OCI-LY1 (cell line): Measurements from ENCODE around the gene RPRD2.
A peak's percentile ranks its signal among the peaks of the same experiment; 100 is the strongest.
"Not testable (repeated sequence)": the region's sequence is repeated elsewhere in the genome, so short reads cannot be mapped to it uniquely, and the experiment has no call there.

Source experiments
- H2AFZ ChIP-seq: fragments of 200-600 bp; sonication (generic), shearing (Covaris generic); 2 replicates; pipeline ENCODE4 v1.6.0; 2014; ENCODE audit warnings: antibody characterized with exemption, mild to moderate bottlenecking, low read length
- H3F3A ChIP-seq: fragments of 200-600 bp; sonication (generic), shearing (Covaris generic); 2 replicates; pipeline ENCODE4 v1.6.0; 2014; ENCODE audit warnings: mild to moderate bottlenecking, antibody characterized with exemption, low read length, moderate library complexity; ENCODE audit not compliant: insufficient read depth
- H3K27ac ChIP-seq: fragments of 200-600 bp; sonication (generic); 2 replicates; pipeline ENCODE4 v1.5.1; 2014; ENCODE audit warnings: low read length, mixed run types, mild to moderate bottlenecking, low read depth; ENCODE audit not compliant: poor library complexity, severe bottlenecking
- H3K27me3 ChIP-seq: fragments of 200-600 bp; sonication (generic); 2 replicates; pipeline ENCODE4 v1.6.0; 2014; ENCODE audit warnings: antibody characterized with exemption, mild to moderate bottlenecking, low read length, moderate library complexity; ENCODE audit not compliant: insufficient read depth
- H3K36me3 ChIP-seq: fragments of 200-600 bp; sonication (generic); 2 replicates; pipeline ENCODE4 v1.6.1; 2014; ENCODE audit warnings: mild to moderate bottlenecking, antibody characterized with exemption, low read length, moderate library complexity, mixed read lengths; ENCODE audit not compliant: insufficient read depth
- H3K4me1 ChIP-seq: fragments of 200-600 bp; sonication (generic); 2 replicates; pipeline ENCODE4 v1.5.1; 2014; ENCODE audit warnings: mild to moderate bottlenecking, low read length, moderate library complexity; ENCODE audit not compliant: insufficient read depth, severe bottlenecking
- H3K4me2 ChIP-seq: fragments of 200-600 bp; sonication (generic), shearing (Covaris generic); 2 replicates; pipeline ENCODE4 v1.6.1; 2014; ENCODE audit warnings: low read length
- H3K4me3 ChIP-seq: fragments of 200-600 bp; sonication (generic); 2 replicates; pipeline ENCODE4 v1.5.1; 2014; ENCODE audit warnings: low read length, low read depth, mild to moderate bottlenecking, mixed read lengths; ENCODE audit not compliant: poor library complexity, severe bottlenecking
- H3K79me2 ChIP-seq: fragments of 200-600 bp; shearing (Covaris generic); 2 replicates; pipeline ENCODE4 v1.6.1; 2016; ENCODE audit warnings: mixed run types, low read length, mixed read lengths; ENCODE audit not compliant: insufficient read depth
- H3K9ac ChIP-seq: fragments of 200-600 bp; sonication (generic), shearing (Covaris generic); 2 replicates; pipeline ENCODE4 v1.6.1; 2014; ENCODE audit warnings: mild to moderate bottlenecking, low read length, mixed read lengths
- H3K9me2 ChIP-seq: fragments of 200-600 bp; sonication (generic), shearing (Covaris generic); 2 replicates; pipeline ENCODE4 v1.6.1; 2014; ENCODE audit warnings: low read depth, mild to moderate bottlenecking, low read length, mixed read lengths
- H3K9me3 ChIP-seq: fragments of 200-600 bp; shearing (Covaris generic); 2 replicates; pipeline ENCODE4 v1.6.1; 2014; ENCODE audit warnings: low read length, mixed read lengths
- H4K20me1 ChIP-seq: fragments of 200-600 bp; sonication (generic), shearing (Covaris generic); 2 replicates; pipeline ENCODE4 v1.6.0; 2016; ENCODE audit warnings: mild to moderate bottlenecking, low read length; ENCODE audit not compliant: insufficient read depth
- CTCF ChIP-seq: fragments of 200-600 bp; sonication (generic), shearing (Covaris generic); IDR thresholded peaks from 2 replicates; pipeline ENCODE4 v1.5.1; 2017; ENCODE audit warnings: mild to moderate bottlenecking, antibody characterized with exemption, low read length, moderate library complexity, mixed read lengths
- EZH2 ChIP-seq: fragments of 200-600 bp; sonication (generic), shearing (Covaris generic); IDR thresholded peaks from 2 replicates; pipeline ENCODE4 v1.8.0; 2017; ENCODE audit warnings: borderline replicate concordance, mixed run types, mild to moderate bottlenecking, antibody characterized with exemption, low read length, moderate library complexity, mixed read lengths

The RPRD2 gene

DNA sequence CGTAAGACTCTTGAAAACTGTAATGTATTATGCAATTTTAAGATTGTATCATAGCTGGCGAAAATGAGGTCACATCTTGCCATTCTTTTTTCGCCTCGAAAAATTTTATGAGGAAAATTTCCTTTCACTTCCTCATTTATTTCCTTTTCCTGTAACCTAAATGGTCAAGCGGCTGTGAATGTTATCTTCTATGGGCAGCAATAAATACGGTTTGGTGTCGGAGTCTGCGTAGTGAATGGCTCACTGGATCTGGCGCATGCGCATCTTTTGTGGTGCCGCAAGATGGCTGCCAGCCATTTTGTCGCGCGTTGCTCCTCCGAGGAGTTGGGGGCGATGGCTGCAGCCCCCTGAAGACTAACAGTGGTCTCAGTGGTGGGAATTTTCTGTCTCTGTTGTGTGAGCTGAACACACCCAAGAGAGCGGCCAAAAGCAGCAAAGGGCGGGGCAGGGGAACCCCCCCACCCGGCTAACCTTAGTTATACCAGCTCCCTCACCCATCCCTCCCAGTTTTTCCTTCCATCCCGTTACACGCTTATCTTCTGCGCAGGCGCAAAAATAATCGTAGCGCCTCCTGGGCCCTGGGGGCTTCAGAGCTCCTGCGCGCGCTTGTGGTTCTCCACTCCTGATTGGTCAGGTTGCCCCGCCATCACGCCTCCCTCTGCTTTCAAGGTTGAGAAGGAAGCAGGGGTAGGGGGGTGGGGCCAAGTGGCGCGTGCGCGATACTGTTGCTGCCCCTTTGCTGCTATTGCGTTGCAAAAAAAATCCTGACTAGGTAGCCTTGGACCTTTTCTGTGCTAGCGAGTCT is at the start of gene RPRD2:
TSS of gene RPRD2 (plus strand) at position 722 of the 805 bp plus-strand sequence. CDS start 568 bp downstream, outside the sequence.
- Histone ChIP-seq H3K9me2 (no peaks in the 10 kb centered on the region), H3K4me1 (peaks cover 27% of the 10 kb centered on the region), H3F3A (no peaks in the 10 kb centered on the region), H3K27me3 (no peaks in the 10 kb centered on the region), H2AFZ (peak within 1 kb of the TSS; percentile 6; the same call in 1 of the 2 replicates), H3K27ac (peak within 1 kb of the TSS; percentile 95), H3K36me3 (peaks cover 9% of the 10 kb centered on the region; the same call in 1 of the 2 replicates), H3K4me3 (peak within 1 kb of the TSS; percentile 84), H3K9ac (peak within 1 kb of the TSS; percentile 96), H3K4me2 (peak within 1 kb of the TSS; percentile 93), H3K9me3 (no peaks in the 10 kb centered on the region), H4K20me1 (no peaks in the 10 kb centered on the region), H3K79me2 (peaks cover 43% of the 10 kb centered on the region)
- no peak for TF ChIP-seq EZH2
- TF ChIP-seq CTCF = no peak

DNA sequence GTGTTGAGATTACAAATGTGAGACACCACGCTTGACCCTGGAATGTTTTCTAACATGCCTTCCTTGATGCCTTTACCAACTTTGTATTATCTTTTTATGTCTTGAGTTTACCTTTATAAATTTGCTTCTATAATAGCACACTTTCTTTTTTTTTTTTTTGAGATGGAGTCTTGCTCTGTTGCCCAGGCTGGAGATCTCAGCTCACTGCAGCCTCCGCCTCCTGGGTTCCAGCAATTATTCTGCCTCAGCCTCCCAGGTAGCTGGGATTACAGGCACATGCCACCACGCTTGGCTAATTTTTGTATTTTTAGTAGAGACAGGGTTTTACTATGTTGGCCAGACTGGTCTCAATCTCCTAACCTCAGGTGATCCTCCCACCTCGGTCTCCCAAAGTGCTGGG is 49.3 kb upstream of the RPRD2 start:
- peaks cover 12% of the 10 kb centered on the region for H3K4me1 ChIP-seq
- not testable (repeated sequence) for H3K36me3 ChIP-seq, H3K27me3 ChIP-seq, H3K9ac ChIP-seq, H3F3A ChIP-seq, H4K20me1 ChIP-seq, H3K9me3 ChIP-seq, H2AFZ ChIP-seq, H3K4me3 ChIP-seq, H3K27ac ChIP-seq, H3K9me2 ChIP-seq, H3K4me2 ChIP-seq, H3K79me2 ChIP-seq

GRCh38 chr1:150320667-150320978 is 43.3 kb upstream of the RPRD2 start:
- Histone ChIP-seq H3K9ac (no peak overlapping the region), H3K4me3 (peak overlapping the region; percentile 85), H3K79me2 (peaks cover 15% of the 10 kb centered on the region), H2AFZ (no peak overlapping the region), H4K20me1 (no peaks in the 10 kb centered on the region), H3F3A (no peaks in the 10 kb centered on the region), H3K27ac (no peak overlapping the region), H3K9me2 (no peaks in the 10 kb centered on the region), H3K4me2 (peak overlapping the region; percentile 93; the same call in 1 of the 2 replicates), H3K27me3 (no peaks in the 10 kb centered on the region), H3K9me3 (no peaks in the 10 kb centered on the region), H3K36me3 (peaks cover 14% of the 10 kb centered on the region), H3K4me1 (peaks cover 14% of the 10 kb centered on the region)
- no peak for TF ChIP-seq EZH2
- no peak for TF ChIP-seq CTCF

DNA sequence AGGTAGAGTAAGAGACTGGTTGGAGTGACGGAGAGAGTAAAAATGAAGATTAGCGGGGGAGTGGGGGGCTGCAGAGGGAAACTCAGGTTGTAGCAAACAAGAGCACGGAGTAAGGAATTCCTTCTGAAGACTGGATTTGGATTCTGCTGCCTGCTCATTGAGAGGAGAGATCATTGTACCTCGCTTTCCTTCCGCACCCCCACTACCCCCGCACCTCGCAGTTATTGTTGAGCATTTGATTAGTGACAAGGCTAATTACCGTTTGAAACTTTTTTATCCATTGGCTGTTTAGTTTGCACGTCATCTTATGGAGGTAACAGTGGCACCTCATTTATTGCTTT is 42.2 kb upstream of the RPRD2 start:
- peak overlapping the region; percentile 93 for H3K4me2 ChIP-seq
- H3K79me2 ChIP-seq = peaks cover 15% of the 10 kb centered on the region
- H3K27ac ChIP-seq = peak overlapping the region; percentile 43
- no peaks in the 10 kb centered on the region for H3F3A ChIP-seq
- peaks cover 26% of the 10 kb centered on the region for H3K36me3 ChIP-seq
- H3K9me2 ChIP-seq = no peaks in the 10 kb centered on the region
- no peaks in the 10 kb centered on the region for H3K27me3 ChIP-seq
- no peaks in the 10 kb centered on the region for H3K9me3 ChIP-seq
- peaks cover 14% of the 10 kb centered on the region for H3K4me1 ChIP-seq
- no peak overlapping the region for H2AFZ ChIP-seq
- H4K20me1 ChIP-seq = no peaks in the 10 kb centered on the region
- TF ChIP-seq CTCF (no peak), EZH2 (no peak)
- H3K4me3 ChIP-seq = peak overlapping the region; percentile 85
- H3K9ac ChIP-seq = peak overlapping the region; percentile 89
